Hepatocyte (in vitro differentiated cells): ENCODE data around the gene SUGCT.

Experiments used
- EZH2 ChIP-seq: fragments of 200-600 bp; sonication (generic); IDR thresholded peaks from 2 replicates; pipeline ENCODE4 v1.6.1; 2016; ENCODE audit warnings: antibody characterized with exemption, mild to moderate bottlenecking, borderline replicate concordance
- TF ChIP-seq, protein P1 (sequence below): fragments of 200-600 bp; sonication (generic); IDR thresholded peaks from 2 replicates; pipeline ENCODE4 v1.5.1; 2016; ENCODE audit warnings: antibody characterized with exemption, mild to moderate bottlenecking; ENCODE audit not compliant: poor library complexity

GRCh38 chr7:40881405-40881926 lies 746.7 kb downstream of the SUGCT start:
- TF ChIP-seq, protein P1, sequence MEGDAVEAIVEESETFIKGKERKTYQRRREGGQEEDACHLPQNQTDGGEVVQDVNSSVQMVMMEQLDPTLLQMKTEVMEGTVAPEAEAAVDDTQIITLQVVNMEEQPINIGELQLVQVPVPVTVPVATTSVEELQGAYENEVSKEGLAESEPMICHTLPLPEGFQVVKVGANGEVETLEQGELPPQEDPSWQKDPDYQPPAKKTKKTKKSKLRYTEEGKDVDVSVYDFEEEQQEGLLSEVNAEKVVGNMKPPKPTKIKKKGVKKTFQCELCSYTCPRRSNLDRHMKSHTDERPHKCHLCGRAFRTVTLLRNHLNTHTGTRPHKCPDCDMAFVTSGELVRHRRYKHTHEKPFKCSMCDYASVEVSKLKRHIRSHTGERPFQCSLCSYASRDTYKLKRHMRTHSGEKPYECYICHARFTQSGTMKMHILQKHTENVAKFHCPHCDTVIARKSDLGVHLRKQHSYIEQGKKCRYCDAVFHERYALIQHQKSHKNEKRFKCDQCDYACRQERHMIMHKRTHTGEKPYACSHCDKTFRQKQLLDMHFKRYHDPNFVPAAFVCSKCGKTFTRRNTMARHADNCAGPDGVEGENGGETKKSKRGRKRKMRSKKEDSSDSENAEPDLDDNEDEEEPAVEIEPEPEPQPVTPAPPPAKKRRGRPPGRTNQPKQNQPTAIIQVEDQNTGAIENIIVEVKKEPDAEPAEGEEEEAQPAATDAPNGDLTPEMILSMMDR = no peak
- no peak for TF ChIP-seq EZH2
